ENCODE measurements around the gene RASSF7. TPM values are rescaled to one million over a fixed set of nuclear protein-coding genes. Genes with fewer than 3 reads are reported as not detected.

Gene RASSF7
- total and polyA plus RNA-seq, 2 of the 8 experiments (the other 6 are each of a cell fraction or from before 2014, with no cell fraction given), result 22.3 to 43.9 TPM

GRCh38 chr11:521177-521688 lies 39.5 kb upstream of the RASSF7 start:
- no peak overlapping the region for H3K14ac ChIP-seq (ENCODE audit: insufficient read length)
- H3K27ac ChIP-seq (ENCODE audit: low read depth, low read length), result no peak overlapping the region
- no peak overlapping the region for H2AFZ ChIP-seq (ENCODE audit: low read length)
- H4K5ac ChIP-seq (ENCODE audit: insufficient read length, low read depth, low read length), result no peak overlapping the region
- no peak overlapping the region; the same call in 1 of the 2 replicates for H2AK5ac ChIP-seq (ENCODE audit: low read depth, low read length)
- 0 out of 7 replicates have a peak, but pooled peaks cover 0 to 3% (median 0%) of the 10 kb centered on the region in 4 experiments for H3K27me3 ChIP-seq (replicated peaks in 1 of 4; ENCODE audit: control insufficient read depth in 3 of 4, extremely low read depth in 1 of 4, insufficient read depth in 3 of 4, low read length in 3 of 4)
- TF ChIP-seq PHF8 (conservative IDR thresholded peaks at IDR 0.05; ENCODE audit: low read depth, low read length) (no peak), E2F6 (IDR thresholded peaks at IDR 0.05) (no peak), HDAC6 (IDR thresholded peaks at IDR 0.05; ENCODE audit: low read depth, low read length) (no peak)
- H3K4me3 ChIP-seq (ENCODE audit: extremely low read depth in 1 of 4, insufficient read depth in 2 of 4, low read depth in 3 of 4, low read length in 4 of 4), result no peak overlapping the region
- no peak for DNase-seq (ENCODE audit: low read depth in 1 of 2, low spot score in 2 of 2)
- H3K9me3 ChIP-seq (ENCODE audit: insufficient read depth in 2 of 2, low read depth in 1 of 2, low read length in 1 of 2), result peaks cover 3 to 14% of the 10 kb centered on the region in 2 experiments; a peak in 1 of 4 replicates
- H3K23me2 ChIP-seq (ENCODE audit: low read depth, low read length), result no peaks in the 10 kb centered on the region
- H3K79me2 ChIP-seq (ENCODE audit: control insufficient read depth in 1 of 2, insufficient read depth in 2 of 2, low read length in 2 of 2), result no peaks in the 10 kb centered on the region
- H3K18ac ChIP-seq (ENCODE audit: extremely low read depth, low read length), result no peak overlapping the region
- no peaks in the 10 kb centered on the region for H3K79me1 ChIP-seq (ENCODE audit: low read depth, low read length)
- CTCF ChIA-PET (ENCODE audit: partially characterized antibody), result interaction anchor here (0.8 to 1.6 kb wide), 6 partner anchors 9 to 124 kb away, joined by 3 to 4 read pairs (median 4); partner anchors contain the start of gene HRAS
- no peak overlapping the region for H2BK5ac ChIP-seq (ENCODE audit: low read depth, low read length)
- POLR2A ChIA-PET (ENCODE audit: partially characterized antibody), result interaction anchor here (1.4 to 1.6 kb wide), 2 partner anchors 114 to 117 kb away, joined by 3 read pairs; no protein-coding TSS in a partner anchor
- no peak overlapping the region for H4K91ac ChIP-seq (replicated peaks; ENCODE audit: insufficient read length, low read length)
- H4K8ac ChIP-seq (ENCODE audit: extremely low read depth, insufficient read depth, low read length), result no peak overlapping the region; the same call in 1 of the 2 replicates
- FAIRE-seq, result no peak
- H2BK12ac ChIP-seq (ENCODE audit: low read depth, low read length), result no peak overlapping the region
- H3K23ac ChIP-seq (ENCODE audit: insufficient read length), result no peak overlapping the region
- no peaks in the 10 kb centered on the region for H4K20me1 ChIP-seq (replicated peaks in 1 of 2; ENCODE audit: control insufficient read depth in 1 of 2, insufficient read depth in 2 of 2, low read length in 2 of 2)
- H3K56ac ChIP-seq (replicated peaks; ENCODE audit: insufficient read length, low read depth, low read length), result no peak overlapping the region
- no peak overlapping the region for H2BK20ac ChIP-seq (ENCODE audit: low read length)
- H3K9ac ChIP-seq (replicated peaks in 1 of 4; ENCODE audit: extremely low read depth in 1 of 4, low read depth in 3 of 4, low read length in 3 of 4), result no peak overlapping the region; a peak in 1 of 7 replicates
- WGBS, 2 experiments (ENCODE audit: extremely low coverage in 1 of 2, insufficient coverage in 1 of 2, insufficient read length in 1 of 2, insufficient replicate concordance in 2 of 2, low coverage in 1 of 2, low lambda C conversion rate in 2 of 2, missing lambda C conversion rate in 1 of 2), result 89% methylated on average over 10 of the region's 10 CpGs; no CpG with 5 or more reads in 1 of the 2 experiments
- H2BK15ac ChIP-seq (ENCODE audit: low read length), result no peak overlapping the region
- H3K4me2 ChIP-seq (ENCODE audit: insufficient read depth in 1 of 2, low read depth in 2 of 2, low read length in 2 of 2), result no peak overlapping the region
- no peak overlapping the region for H2BK120ac ChIP-seq (replicated peaks; ENCODE audit: low read depth, low read length)
- H3K36me3 ChIP-seq (ENCODE audit: control insufficient read depth in 2 of 4, insufficient read depth in 4 of 4, low read length in 3 of 4), result no peaks in the 10 kb centered on the region
- no peak overlapping the region for H3K4ac ChIP-seq (replicated peaks; ENCODE audit: insufficient read length, low read depth, low read length)
- no peaks in the 10 kb centered on the region for H3K4me1 ChIP-seq (replicated peaks in 1 of 4; ENCODE audit: control insufficient read depth in 3 of 4, insufficient read depth in 4 of 4, low read length in 3 of 4)
